Activated naive CD8-positive, alpha-beta T cell treated with anti-CD3 and anti-CD28 coated beads for 36 hours (primary cell): ENCODE data around the gene ADCY2. TPM values are rescaled to one million over a fixed set of nuclear protein-coding genes. Genes with fewer than 3 reads are reported as not detected.
"Not testable (repeated sequence)": the region's sequence is repeated elsewhere in the genome, so short reads cannot be mapped to it uniquely, and the experiment has no call there.

Source experiments
- DNase-seq: peaks from one replicate; pipeline ENCODE4 v3.0.0; 2021
- H3K27ac Mint-ChIP-seq: one replicate; pipeline ENCODE4 v1.8.0; 2022; ENCODE audit warnings: mild to moderate bottlenecking, moderate library complexity, mixed read lengths
- H3K27me3 Mint-ChIP-seq: one replicate; pipeline ENCODE4 v1.8.0; 2022; ENCODE audit warnings: mild to moderate bottlenecking, mixed read lengths
- H3K36me3 Mint-ChIP-seq: one replicate; pipeline ENCODE4 v1.8.0; 2021; ENCODE audit warnings: mild to moderate bottlenecking, mixed read lengths
- H3K4me1 Mint-ChIP-seq: one replicate; pipeline ENCODE4 v1.8.0; 2021; ENCODE audit warnings: mixed read lengths
- H3K4me3 Mint-ChIP-seq: one replicate; pipeline ENCODE4 v1.8.0; 2022; ENCODE audit warnings: mild to moderate bottlenecking, moderate library complexity, mixed read lengths
- H3K9me3 Mint-ChIP-seq: one replicate; pipeline ENCODE4 v1.8.0; 2022; ENCODE audit warnings: mixed read lengths
- total RNA-seq, 2 experiments: library from RNA; stranded (reverse); gene quantifications; one replicate each; pipeline ENCODE4 v1.2.3, GENCODE V29; 2021

ADCY2 gene
- total RNA-seq, 2 experiments from 2014 or later: not detected

DNA sequence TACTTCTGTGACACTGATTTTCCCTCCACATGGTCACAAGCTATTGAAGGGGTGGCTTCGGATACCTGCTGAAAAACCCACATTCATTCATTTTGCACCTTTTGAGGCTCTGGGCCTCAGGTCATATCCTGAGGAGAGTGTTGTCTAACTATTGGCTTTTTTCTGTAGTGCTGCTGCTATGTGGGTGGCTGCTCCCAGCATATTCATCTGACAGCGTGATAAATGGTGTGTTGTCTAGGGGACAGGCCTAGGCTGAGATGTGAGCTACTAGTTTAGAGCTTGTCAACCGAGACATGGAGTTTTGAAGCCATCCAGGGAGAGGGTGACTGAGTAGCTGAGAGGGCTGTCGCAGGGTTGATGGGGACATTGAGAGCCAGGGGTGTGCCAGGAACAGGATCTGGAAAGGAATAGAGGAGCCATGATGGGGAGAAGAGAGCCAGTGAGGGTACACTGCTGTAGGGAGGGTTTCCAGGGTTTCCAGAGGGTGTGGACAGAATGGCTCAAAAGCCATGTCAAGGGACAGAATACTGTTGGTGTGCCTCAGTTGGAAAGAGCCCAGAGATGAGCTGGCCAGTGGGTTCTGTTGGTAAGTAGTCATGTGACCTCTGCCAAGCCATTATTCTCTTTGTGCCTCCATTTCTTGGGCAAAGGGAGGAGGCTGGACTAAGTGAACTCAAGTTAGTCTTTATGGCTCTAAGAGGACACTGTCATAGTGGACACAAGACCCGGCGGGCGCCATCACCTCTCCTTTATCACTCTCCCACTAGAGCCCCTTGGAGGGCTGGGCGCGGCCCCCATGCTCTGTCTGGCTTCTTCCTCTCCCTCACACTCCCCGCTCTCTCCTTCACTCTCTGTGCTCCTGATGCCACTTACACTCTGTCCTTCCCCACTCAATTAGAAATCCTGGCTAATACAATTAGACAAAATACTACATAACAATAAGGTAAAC lies 19.9 kb downstream of the ADCY2 start:
- H3K9me3 Mint-ChIP-seq: no peaks in the 10 kb centered on the region
- no peak for DNase-seq
- peaks cover 3% of the 10 kb centered on the region for H3K4me1 Mint-ChIP-seq
- H3K27ac Mint-ChIP-seq: no peak overlapping the region
- no peaks in the 10 kb centered on the region for H3K36me3 Mint-ChIP-seq
- no peak overlapping the region for H3K4me3 Mint-ChIP-seq
- peaks cover 13% of the 10 kb centered on the region for H3K27me3 Mint-ChIP-seq

DNA sequence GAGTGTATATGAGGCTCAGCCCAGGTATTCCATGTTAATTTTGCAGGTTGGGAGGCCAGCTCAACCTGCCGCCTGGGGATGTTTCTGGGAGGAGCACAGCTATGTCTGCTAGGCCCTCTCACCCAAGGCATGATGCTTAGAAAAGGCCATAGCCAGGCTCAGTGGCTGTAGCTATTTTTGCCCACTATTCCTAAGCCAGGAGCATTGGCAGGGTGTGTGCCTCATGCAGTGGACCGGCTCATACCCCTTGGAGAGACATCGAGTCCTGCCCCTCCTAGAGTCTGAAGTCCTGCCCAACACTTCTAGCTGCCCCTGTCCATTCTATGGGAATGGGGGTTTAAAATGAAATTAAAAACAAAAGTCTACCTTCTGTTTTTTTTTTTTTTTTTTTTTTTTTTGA lies 22.3 kb downstream of the ADCY2 start:
- Mint-ChIP-seq H3K9me3 (no peaks in the 10 kb centered on the region), H3K4me1 (peaks cover 3% of the 10 kb centered on the region), H3K4me3 (no peak overlapping the region), H3K36me3 (no peaks in the 10 kb centered on the region), H3K27me3 (peaks cover 17% of the 10 kb centered on the region), H3K27ac (no peak overlapping the region)
- DNase-seq: no peak

DNA sequence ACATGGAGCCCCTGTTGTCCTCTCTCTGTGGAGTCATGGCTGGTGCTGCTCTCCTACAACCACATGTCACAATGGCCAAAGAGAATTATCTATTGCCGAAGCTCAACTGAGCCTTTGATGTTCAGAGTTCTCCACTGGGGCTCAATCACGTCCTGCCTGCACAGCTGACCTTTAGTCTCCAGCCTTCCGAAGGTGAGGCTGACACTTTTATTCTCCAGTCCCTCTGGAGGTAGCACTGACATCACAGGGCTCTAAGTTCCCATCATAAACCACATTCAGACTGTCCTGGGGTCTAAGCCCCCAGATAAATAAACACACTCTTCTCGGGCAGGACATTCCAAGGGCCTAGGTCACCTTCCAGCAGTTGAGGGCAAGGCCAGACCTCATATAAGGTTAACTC lies 23.4 kb downstream of the ADCY2 start:
- Mint-ChIP-seq H3K9me3 (no peaks in the 10 kb centered on the region), H3K27me3 (peaks cover 17% of the 10 kb centered on the region), H3K4me1 (peaks cover 3% of the 10 kb centered on the region), H3K27ac (no peak overlapping the region), H3K4me3 (no peak overlapping the region), H3K36me3 (no peaks in the 10 kb centered on the region)
- no peak for DNase-seq

DNA sequence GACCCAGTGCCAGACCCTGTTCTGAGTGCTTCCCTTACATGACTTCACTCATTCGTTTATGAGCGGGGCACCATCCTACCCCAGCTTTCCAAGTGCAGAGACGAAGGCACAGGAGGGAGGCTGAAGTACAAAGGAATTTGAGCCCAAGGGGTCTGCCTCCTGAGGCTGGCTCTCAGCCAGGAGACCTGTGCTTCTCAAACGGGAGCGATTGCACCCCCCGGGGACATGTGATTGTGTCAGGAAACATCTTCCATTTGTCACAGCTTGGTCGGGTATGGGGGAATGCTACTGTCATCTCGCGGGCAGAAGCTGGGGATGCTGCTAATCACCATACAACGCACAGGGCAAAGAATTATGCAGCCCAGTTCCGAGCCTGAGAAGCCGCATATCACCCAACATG lies 23.9 kb downstream of the ADCY2 start:
- peaks cover 17% of the 10 kb centered on the region for H3K27me3 Mint-ChIP-seq
- H3K27ac Mint-ChIP-seq: no peak overlapping the region
- no peak for DNase-seq
- H3K36me3 Mint-ChIP-seq: no peaks in the 10 kb centered on the region
- peaks cover 3% of the 10 kb centered on the region for H3K4me1 Mint-ChIP-seq
- no peak overlapping the region for H3K4me3 Mint-ChIP-seq
- no peaks in the 10 kb centered on the region for H3K9me3 Mint-ChIP-seq

DNA sequence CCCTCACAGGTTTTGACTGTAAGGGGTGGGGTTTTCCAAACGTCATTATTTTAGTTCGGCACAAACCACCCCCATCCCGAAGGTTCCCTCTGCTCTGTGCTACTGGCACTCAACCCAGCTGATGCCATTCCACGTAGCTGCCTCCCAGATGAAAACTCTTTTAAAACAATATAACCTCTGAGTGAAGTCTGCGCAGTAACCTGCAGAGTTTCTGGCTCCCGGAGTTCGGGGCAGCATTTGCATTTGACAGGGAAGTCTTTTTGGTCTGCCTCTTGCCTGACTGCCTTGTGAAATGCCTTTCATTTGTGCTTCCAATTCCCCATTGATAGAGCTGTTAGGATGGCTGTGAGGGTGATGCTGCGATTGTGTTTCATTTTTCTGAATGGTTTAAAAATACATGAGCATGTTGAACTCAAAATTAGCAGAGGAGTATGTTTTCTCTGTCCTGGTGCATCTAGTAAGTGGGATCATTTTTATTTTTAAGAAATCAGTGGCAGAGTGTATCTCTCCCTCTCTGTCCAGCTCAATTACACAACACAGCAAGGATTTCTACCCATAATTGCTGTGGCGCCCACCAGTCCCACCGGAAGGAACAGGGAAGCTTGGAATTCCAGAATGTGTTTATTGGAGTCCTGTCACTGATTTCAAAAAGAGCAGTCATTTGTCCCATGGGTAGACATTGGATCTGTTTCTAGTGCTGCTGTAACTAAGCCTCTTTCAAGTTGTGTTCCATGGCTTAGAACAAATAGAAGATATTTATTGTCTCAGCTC lies 24.8 kb downstream of the ADCY2 start:
- no peaks in the 10 kb centered on the region for H3K36me3 Mint-ChIP-seq
- H3K4me3 Mint-ChIP-seq: no peak overlapping the region
- H3K9me3 Mint-ChIP-seq: no peaks in the 10 kb centered on the region
- peaks cover 3% of the 10 kb centered on the region for H3K4me1 Mint-ChIP-seq
- DNase-seq: no peak
- H3K27ac Mint-ChIP-seq: no peak overlapping the region
- peaks cover 17% of the 10 kb centered on the region for H3K27me3 Mint-ChIP-seq

DNA sequence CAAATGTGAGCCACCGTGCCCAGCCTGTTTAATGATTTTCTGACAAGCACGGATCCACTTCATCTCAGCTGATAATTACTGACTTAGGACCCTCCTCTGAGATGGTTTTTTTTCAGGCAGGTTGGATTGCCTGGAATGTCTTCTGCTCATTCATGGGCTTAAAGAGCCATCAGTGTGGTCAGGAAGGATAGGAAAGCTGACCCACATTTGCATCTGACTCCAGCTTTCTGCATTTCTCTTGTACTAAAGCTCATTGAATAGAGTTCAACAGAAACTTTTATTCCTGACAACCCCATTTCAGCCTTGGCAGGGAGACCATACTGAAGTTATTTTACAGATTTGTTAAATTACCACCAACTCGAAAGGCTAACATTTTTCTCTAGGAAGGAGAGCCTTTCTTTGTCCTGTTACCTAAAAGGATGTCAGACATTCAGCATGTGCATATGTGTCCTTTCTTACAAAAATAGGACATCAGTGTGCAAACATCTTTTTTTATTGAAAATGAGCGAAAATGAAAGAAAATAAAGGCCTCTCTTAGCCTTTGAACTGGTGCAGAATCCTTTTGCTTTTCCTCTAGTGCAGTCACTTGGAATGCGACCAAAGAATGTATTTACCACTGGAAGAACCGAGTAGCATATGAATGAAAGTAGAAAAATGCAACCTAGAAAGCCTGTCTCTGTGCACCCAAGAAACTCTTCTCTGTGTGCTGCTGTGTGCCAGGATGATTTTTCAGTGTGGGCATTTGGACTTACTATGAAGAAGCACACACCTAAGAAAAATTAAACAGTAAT lies 26.6 kb downstream of the ADCY2 start:
- no peaks in the 10 kb centered on the region for H3K36me3 Mint-ChIP-seq
- H3K27ac Mint-ChIP-seq: no peak overlapping the region
- peaks cover 3% of the 10 kb centered on the region for H3K4me1 Mint-ChIP-seq
- no peak overlapping the region for H3K4me3 Mint-ChIP-seq
- H3K9me3 Mint-ChIP-seq: no peaks in the 10 kb centered on the region
- H3K27me3 Mint-ChIP-seq: peaks cover 17% of the 10 kb centered on the region
- no peak for DNase-seq

DNA sequence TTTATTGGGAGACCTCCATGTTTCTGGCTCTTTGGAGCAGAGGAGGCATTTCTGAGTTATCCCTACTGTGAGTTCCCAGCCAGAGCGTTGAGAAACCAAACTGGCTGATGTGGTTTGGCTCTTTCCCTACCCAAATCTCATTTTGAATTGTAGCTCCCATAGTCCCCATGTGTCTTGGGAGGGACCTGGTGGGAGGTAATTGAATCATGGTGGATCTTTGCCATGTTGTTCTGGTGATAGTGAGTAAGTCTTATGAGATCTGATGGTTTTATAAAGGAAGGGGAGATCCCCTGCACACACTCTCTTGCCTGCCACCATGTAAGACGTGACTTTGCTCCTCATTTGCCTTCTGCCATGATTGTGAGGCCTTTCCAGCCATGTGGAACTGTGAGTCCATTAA lies 27.3 kb downstream of the ADCY2 start:
- H3K36me3 Mint-ChIP-seq, DNase-seq, H3K27ac Mint-ChIP-seq, H3K4me1 Mint-ChIP-seq, H3K4me3 Mint-ChIP-seq, H3K9me3 Mint-ChIP-seq: not testable (repeated sequence)
- peaks cover 17% of the 10 kb centered on the region for H3K27me3 Mint-ChIP-seq

DNA sequence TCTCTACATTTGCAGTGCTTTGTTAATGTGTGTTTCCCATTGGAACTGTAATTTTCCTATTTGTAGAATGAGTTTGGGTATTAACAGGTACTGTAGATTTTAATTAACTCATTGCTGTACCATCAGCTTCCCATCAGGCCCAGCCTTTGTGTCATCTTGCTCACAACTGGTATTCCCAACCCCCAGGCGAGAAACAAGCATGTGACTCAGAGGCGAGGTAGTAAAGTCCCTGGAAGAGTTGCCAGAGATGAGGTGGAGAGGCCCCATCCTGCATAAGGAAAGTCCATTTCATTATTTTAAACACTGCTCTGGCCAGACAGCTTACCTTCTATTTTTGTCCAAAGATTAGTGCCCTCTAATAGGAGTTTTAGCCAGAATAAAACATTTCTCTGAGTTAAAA lies 29.9 kb downstream of the ADCY2 start:
- no peak overlapping the region for H3K4me3 Mint-ChIP-seq
- no peaks in the 10 kb centered on the region for H3K36me3 Mint-ChIP-seq
- H3K27me3 Mint-ChIP-seq: peaks cover 7% of the 10 kb centered on the region
- no peak for DNase-seq
- H3K9me3 Mint-ChIP-seq: no peaks in the 10 kb centered on the region
- no peak overlapping the region for H3K27ac Mint-ChIP-seq
- no peaks in the 10 kb centered on the region for H3K4me1 Mint-ChIP-seq

DNA sequence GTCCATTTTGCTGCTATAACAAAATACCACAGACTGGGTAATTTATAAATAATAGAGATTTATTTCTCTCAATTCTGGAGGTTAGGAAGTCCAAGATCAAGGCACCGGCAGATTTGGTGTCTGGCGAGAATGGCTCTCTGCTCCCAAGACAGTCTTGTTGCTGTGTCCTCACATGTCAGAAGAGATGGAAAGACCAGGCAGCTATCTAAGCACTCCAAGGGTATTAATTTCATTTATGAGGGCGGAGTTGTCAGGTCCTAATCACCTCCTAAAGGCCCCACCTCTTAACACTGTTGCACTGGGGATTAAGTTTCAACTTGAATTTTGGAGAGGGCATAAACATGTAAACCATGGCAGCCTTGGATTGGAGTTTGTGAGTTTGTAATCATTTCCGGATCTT lies 30.3 kb downstream of the ADCY2 start:
- Mint-ChIP-seq H3K27ac (no peak overlapping the region), H3K4me1 (no peaks in the 10 kb centered on the region), H3K27me3 (peaks cover 3% of the 10 kb centered on the region), H3K36me3 (no peaks in the 10 kb centered on the region), H3K9me3 (no peaks in the 10 kb centered on the region), H3K4me3 (no peak overlapping the region)
- DNase-seq: no peak

DNA sequence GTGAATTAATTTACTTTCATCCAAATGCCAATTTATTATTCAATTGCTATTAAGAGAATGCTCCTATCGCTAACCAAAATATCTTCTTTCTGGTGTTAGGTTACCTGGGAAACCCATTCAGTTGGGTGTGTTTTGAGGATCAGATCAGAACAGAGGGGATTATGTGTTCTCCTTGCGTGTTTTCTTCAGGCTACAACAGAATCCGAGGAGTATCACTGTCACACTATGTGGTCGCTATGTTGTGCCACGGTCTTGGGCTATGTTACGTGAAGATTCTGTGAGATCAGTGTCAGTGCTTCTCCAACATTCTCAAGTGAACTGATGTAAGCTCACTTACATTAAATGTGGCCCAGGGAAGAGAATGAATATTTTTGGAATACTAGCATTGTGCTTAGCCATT lies 39.0 kb downstream of the ADCY2 start:
- Mint-ChIP-seq H3K27me3 (no peaks in the 10 kb centered on the region), H3K4me1 (no peaks in the 10 kb centered on the region), H3K4me3 (no peak overlapping the region), H3K36me3 (no peaks in the 10 kb centered on the region), H3K27ac (no peak overlapping the region), H3K9me3 (no peaks in the 10 kb centered on the region)
- DNase-seq: no peak

DNA sequence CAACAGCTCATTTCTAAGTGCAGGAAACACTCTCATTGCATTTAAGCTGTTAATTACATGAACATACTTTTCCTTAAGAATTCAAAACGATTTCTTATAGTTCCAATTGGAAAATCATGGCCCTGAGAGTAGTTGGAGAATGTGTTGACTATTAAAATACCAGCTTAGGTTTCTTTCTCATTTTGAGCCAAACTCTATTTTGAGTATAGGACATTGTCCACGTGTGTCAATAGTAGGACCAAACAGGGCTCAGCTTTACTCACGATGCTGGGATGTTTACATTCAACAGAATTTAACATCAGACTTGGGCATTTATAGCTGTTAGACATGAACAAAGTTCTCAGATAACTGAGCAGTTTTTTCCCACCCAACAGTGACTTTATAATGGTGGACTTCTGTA lies 39.6 kb downstream of the ADCY2 start:
- Mint-ChIP-seq H3K27me3 (no peaks in the 10 kb centered on the region), H3K36me3 (no peaks in the 10 kb centered on the region), H3K27ac (no peak overlapping the region), H3K4me3 (no peak overlapping the region), H3K4me1 (no peaks in the 10 kb centered on the region), H3K9me3 (no peaks in the 10 kb centered on the region)
- DNase-seq: no peak

DNA sequence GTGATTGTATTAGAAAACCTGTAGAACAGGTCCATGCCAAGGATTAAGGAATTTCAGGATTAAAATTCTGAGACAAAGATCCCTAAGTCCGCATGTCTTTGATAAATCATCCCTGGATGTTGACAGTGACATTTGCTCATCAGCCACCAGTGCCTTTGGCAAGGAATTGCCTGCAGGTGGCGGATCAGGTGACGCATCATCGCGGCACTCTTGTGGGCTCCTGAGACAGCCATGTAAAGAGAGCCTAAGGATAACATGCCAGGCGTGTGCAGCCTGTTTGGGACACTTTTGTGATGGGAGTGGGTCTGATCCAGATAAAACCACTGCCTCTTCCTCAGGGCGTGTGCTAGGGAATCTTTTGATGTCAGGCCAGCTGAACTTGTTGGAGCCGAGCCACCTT lies 40.6 kb downstream of the ADCY2 start:
- no peak overlapping the region for H3K27ac Mint-ChIP-seq
- DNase-seq: no peak
- H3K36me3 Mint-ChIP-seq: no peaks in the 10 kb centered on the region
- H3K9me3 Mint-ChIP-seq: no peaks in the 10 kb centered on the region
- no peak overlapping the region for H3K4me3 Mint-ChIP-seq
- no peaks in the 10 kb centered on the region for H3K4me1 Mint-ChIP-seq
- H3K27me3 Mint-ChIP-seq: no peaks in the 10 kb centered on the region

DNA sequence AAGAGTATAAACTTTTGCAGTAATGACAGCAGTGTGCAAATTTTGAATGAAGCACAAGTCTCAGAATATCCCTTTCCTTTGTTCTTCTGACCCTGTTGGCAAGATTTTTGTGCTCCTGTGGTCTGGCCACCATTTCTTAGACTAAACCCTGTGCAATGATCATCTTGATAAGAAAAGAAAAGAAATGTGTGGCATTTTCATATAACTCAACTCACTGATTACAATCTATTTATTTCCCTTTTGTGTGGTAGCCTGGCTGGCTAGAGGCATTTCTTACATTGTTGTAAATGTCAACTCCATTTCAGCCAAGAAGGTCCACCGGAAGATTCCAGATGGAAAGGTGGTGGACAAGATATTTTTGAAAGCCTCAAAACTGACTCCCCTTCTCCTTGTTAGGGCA lies 41.9 kb downstream of the ADCY2 start:
- Mint-ChIP-seq H3K36me3 (no peaks in the 10 kb centered on the region), H3K4me3 (no peak overlapping the region)
- no peak for DNase-seq

DNA sequence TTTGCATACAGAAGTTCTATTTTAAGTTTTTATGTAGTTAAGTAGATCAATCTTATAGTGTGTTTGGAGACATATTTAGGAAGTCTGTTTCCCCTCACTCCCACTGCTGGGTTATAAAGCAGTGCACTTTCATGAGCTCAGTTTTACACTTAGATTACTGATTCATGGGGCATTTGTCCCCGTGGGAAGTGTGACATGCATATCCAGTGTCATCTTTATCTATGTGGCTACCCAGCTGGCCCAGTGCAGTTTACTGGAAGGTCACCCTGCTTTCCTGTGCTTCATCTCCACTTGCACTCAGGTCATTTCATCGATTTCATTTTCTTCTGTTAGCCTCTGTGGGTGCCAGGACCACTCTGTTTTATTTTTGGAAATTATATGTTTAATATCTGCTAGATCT lies 49.1 kb downstream of the ADCY2 start:
- Mint-ChIP-seq H3K36me3 (no peaks in the 10 kb centered on the region), H3K9me3 (no peaks in the 10 kb centered on the region), H3K4me3 (no peak overlapping the region), H3K27ac (no peak overlapping the region), H3K27me3 (no peaks in the 10 kb centered on the region), H3K4me1 (no peaks in the 10 kb centered on the region)
- DNase-seq: no peak

More for the DNA sequence above, 41.9 kb downstream of the ADCY2 start:
- H3K4me1 Mint-ChIP-seq: no peaks in the 10 kb centered on the region
- H3K27me3 Mint-ChIP-seq: no peaks in the 10 kb centered on the region
- H3K9me3 Mint-ChIP-seq: no peaks in the 10 kb centered on the region
- no peak overlapping the region for H3K27ac Mint-ChIP-seq

DNA sequence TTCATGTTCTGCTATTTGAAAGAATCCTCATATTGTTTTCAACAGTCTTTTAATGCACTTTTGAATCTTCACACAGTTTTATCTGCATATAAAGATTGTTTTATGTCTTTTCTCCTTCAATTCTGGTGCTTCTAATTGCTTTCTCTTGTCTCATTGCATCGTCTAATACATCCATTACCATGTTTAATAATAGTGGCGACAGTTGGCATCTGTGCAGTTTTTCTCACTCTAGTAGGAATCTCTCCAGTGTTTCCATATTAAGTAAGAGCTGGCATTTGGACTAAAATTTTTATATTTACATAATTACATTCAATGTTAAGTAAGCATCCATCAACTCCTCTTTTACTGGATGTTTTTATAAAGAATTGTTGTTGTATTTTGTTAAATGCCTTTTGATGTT lies 49.9 kb downstream of the ADCY2 start:
- Mint-ChIP-seq H3K4me3 (no peak overlapping the region), H3K36me3 (no peaks in the 10 kb centered on the region), H3K4me1 (no peaks in the 10 kb centered on the region), H3K27me3 (no peaks in the 10 kb centered on the region), H3K9me3 (no peaks in the 10 kb centered on the region), H3K27ac (no peak overlapping the region)
- DNase-seq: no peak
